HG03060 (cell line): ENCODE measurements around the gene RABGAP1L.

Experiments used
- ATAC-seq: cut with Tn5 transposase; IDR thresholded peaks from one replicate; pipeline ENCODE4 v1.9.1; 2021; ENCODE audit warnings: low read depth, moderate number of reproducible peaks; ENCODE audit not compliant: unreplicated experiment

RABGAP1L gene

GRCh38 chr1:174740249-174740968, 581.1 kb downstream of the RABGAP1L start:
- ATAC-seq, result no peak

- ATAC-seq, result no peak
Measured at GRCh38 chr1:174742805-174743653, 583.7 kb downstream of the RABGAP1L start.

- no peak for ATAC-seq
Measured at GRCh38 chr1:174743654-174744561, 584.6 kb downstream of the RABGAP1L start.

DNA sequence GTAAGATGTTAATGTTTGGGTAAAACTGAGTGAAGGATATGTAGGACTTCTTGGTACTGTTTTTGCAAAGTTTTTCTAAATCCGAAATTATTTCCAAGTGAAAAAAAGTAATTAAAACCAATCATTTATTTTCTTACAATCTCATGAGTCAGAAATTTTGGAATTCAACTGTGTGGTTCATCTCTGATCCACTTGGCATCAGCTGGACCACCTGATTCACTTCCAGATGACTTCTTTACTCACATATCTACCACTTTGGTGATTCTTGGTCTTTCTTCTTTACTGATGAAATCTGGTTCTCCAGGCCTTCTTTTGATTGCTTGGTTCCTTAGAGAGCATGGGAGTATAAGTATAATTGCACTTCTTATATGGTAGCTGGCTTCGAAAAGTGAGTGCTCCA, 585.6 kb downstream of the RABGAP1L start:
- no peak for ATAC-seq

GRCh38 chr1:174746024-174746808, 586.9 kb downstream of the RABGAP1L start:
- no peak for ATAC-seq

DNA sequence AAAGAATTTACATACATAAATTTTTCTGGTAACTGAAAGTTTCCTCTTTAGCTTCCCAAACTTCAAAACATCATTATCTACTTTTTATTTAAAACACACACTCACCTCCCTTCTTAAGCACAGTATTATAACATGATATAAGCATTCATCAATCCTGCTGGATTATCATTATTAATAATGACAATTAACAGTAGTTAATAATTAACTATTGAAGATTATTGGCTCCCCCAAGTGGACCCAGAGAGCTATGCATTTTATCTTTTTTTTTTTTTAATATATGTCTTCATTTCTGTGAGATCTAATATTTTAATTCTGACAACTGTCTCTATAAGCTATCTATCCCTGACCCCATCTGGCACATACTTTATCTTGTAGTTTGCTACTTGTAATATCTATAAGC, 588.3 kb downstream of the RABGAP1L start:
- no peak for ATAC-seq

DNA sequence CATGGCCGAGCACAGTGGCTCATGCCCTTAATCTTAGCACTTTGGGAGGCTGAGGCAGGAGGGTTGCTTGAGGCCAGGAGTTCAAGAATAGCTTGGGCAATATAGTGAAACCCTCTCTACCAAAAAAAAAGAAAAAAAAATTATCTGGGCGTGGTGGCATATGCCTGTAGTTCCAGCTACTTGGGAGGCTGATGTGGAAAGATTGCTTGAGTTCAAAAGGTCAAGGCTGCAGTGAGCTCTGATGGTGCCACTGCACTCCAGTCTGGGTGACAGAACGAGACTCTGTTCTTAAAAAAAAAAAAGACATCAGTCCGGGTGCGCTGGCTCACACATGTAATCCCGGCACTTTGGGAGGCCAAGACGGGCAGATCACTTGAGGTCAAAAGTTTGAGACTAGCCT, 589.3 kb downstream of the RABGAP1L start:
- no peak for ATAC-seq

GRCh38 chr1:174753131-174753530, 593.8 kb downstream of the RABGAP1L start:
- no peak for ATAC-seq

DNA sequence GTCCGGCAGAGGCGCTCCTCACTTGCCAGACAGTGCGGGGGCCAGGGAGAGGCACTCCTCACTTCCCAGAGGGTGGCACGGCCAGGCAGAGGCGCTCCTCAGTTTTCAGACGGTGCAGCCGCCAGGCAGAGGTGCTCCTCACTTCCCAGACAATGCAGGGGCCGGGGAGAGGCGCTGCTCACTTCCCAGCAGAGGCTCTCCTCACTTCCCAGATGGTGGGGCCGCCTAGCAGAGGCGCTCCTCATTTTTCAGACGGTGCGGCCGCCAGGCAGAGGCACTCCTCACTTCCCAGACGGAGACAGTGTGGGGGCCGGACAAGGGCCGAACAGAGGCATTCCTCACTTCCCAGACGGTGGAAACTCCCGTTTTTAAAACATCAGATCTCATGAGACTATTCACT, 602.0 kb downstream of the RABGAP1L start:
- no peak for ATAC-seq

DNA sequence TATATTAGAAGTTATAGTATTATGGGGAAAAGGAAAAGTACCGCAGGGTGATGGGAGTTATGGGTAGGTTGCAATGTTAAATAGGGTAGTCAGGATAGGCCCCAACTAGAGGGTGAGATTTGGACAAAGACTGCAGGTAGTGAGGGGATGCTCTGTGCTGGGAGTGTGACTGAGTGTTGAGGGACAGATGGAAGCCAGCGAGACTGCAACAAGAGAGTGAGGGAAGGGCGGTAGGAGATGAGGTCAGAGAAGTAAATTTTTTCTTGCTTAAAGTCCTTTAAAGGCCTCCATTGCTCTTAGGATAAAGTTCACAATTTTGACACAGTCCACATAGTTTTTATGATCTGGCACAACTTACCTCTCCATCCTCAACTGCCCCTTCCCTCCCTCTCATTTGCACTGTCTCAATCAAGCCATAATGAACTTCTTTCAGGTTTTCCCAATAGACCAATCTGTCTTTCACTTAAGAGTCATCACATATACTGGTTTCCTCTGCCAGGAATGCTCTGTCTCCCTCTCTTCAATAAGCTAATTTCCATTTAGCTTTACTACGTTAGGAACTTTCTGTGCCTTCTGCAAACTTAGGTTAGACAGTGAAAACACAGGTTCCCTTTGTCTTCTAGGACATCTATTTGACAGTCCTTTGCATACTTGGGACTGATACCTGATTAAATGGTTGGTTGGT, 602.7 kb downstream of the RABGAP1L start:
- ATAC-seq, result no peak

- no peak for ATAC-seq
Measured at GRCh38 chr1:174764191-174764590, 604.9 kb downstream of the RABGAP1L start.

DNA sequence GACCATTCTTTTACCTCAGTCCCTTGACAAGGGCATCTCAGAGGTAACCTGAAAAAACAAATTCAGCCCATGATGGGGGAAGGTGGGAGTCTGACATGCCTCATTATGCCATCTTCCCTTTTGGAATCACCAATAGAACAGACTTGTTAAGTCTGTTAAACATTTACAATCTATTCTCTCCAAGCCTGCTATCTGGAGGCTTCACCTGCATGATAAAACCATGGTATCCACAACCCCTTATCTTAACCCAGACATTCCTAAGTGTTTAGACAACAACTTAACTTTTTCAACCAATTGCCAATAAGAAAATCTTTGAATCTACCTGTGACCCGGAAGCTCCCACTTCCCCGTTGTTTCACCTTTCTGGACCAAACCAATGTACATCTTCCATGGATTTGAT, 607.4 kb downstream of the RABGAP1L start:
- ATAC-seq, result no peak

DNA sequence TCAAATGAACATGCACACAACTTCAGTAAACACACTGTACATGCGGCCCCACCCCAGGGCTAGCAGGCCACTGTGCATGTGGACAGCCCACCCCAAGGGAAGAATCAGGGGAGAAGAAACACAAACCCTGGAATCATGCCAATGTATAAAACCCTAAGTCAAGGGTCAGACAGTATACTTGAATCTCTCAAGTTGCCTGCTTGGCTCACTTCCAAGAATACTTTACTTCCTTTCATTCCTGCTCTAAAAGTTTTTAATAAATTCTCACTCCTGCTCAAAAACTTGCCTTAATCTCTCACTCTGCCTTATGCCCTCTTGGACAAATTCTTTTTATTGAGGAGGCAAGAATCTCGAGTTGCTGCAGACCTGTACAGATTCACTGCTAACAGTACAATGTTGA, 609.2 kb downstream of the RABGAP1L start:
- no peak for ATAC-seq

DNA sequence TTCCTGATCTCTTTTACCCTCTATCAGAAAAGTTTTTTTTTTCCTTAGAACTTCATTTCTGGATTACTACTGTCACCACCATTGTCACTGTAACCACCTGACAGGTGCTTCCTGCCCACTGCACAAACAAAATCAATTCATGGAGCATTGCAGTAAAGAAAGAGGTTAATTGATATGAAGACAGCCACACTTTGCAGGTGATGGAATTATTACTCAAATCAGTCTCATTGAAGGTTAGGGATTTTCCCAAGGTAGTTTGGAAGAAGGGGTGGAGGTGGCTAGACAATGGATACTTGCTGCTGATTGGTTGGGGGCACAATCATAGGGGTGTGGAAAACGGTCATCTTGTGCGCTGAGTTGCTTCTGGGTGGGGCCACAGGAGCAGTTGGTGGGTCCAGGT, 609.6 kb downstream of the RABGAP1L start:
- no peak for ATAC-seq

DNA sequence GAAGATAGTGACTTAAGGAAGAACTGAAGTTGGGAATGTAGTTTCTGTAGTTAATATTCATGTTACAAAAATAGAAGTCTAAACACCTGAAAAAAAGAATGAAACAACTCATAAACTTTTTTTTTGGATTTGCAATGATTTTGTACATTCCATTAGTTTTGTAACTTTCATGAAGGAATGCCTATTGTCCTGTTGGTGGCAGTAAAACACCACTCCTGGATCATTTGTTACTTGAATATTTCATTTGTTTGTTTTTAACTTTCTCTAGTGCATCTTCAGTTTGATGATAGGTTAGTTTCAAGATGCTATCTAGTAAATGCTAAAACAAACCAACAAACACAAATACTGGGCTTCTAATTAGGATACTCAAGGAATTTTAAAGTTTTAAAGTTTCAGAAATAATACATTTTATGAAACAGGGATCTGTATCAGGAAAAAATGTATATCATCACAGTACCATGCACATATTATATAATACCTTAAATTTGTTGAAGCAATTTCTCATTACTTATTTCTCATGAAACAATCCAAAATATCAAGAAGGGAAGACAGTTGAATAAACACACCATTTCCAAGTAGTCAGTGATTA, 610.7 kb downstream of the RABGAP1L start:
- no peak for ATAC-seq

DNA sequence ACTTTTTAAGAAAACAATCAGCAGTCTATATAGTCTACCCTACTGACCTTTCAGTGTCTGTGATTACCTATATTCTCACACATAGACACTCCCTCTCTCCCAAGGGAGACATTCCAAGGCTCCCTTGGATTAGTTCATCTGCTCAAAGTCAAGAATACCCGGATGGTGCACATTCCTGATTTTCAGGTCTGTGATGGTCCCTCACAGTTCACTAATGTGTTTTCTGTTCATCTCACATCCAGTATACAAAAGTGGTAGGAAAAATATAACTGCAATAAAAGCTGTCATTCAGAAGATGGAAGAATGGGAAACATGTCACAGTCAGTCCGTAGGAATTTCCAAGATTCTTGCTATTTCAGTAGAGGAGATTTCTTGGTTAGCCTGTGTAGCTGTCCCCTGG, 616.3 kb downstream of the RABGAP1L start:
- no peak for ATAC-seq

DNA sequence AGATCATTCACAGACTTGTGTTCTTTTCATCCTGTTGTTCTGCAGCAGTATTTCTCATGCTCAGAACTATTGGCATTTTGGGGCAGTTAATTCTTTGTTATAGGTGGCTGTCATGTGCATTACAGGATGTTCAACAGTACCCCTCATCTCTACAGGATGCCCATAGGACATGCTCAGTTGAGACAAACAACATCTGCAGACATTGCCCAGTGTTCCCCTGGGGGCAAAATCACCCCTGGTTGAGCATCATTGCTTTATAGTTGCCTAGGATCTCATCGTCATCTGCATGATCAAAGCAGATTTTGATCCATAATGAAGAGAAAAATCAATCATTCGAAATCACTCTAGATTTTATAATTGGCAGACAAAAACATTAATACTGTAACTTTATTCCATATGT, 617.9 kb downstream of the RABGAP1L start:
- ATAC-seq, result no peak

- no peak for ATAC-seq
Measured at GRCh38 chr1:174785510-174785909, 626.2 kb downstream of the RABGAP1L start.

- ATAC-seq, result no peak
Measured at GRCh38 chr1:174786358-174786757, 627.0 kb downstream of the RABGAP1L start.
